ENCODE data around the gene SLC28A1. TPM values are rescaled to one million over a fixed set of nuclear protein-coding genes. Genes with fewer than 3 reads are reported as not detected.

The SLC28A1 gene
- total RNA-seq, 1 experiment from 2014 or later, result 0.13 TPM

GRCh38 chr15:84988909-84989644 is 104.6 kb downstream of the SLC28A1 start:
- Histone ChIP-seq H4K20me1 (ENCODE audit: control insufficient read depth, insufficient read depth, insufficient read length) (no peaks in the 10 kb centered on the region), H3K79me1 (ENCODE audit: insufficient read depth, low read depth, low read length, poor library complexity, severe bottlenecking) (no peaks in the 10 kb centered on the region), H2AK5ac (ENCODE audit: insufficient read length, low read length) (no peak overlapping the region), H3K9ac (ENCODE audit: extremely low read depth, insufficient read length, low read length) (no peak overlapping the region), H3K14ac (ENCODE audit: insufficient read depth, low read length) (no peak overlapping the region), H3K56ac (ENCODE audit: insufficient read length, low read depth, low read length) (no peak overlapping the region), H4K91ac (ENCODE audit: insufficient read length, low read depth, low read length) (no peak overlapping the region), H3K23ac (ENCODE audit: insufficient read length, low read depth, low read length) (no peak overlapping the region), H2BK5ac (ENCODE audit: insufficient read length, low read length) (no peak overlapping the region), H3K9me3 (ENCODE audit: control insufficient read depth, low read depth, low read length) (no peaks in the 10 kb centered on the region), H4K8ac (replicated peaks; ENCODE audit: insufficient read length, low read depth, low read length) (no peak overlapping the region), H2BK20ac (ENCODE audit: low read depth, low read length, poor library complexity, severe bottlenecking) (no peak overlapping the region), H3K23me2 (ENCODE audit: insufficient read length, low read depth, low read length, poor library complexity, severe bottlenecking) (no peaks in the 10 kb centered on the region), H3K27me3 (ENCODE audit: insufficient read depth, low read length) (no peaks in the 10 kb centered on the region), H2BK12ac (ENCODE audit: insufficient read length, low read depth, low read length) (no peak overlapping the region), H3K4me2 (ENCODE audit: insufficient read depth, insufficient read length, low read length) (no peak overlapping the region), H3K4me1 (ENCODE audit: insufficient read depth, low read length) (no peaks in the 10 kb centered on the region), H2AFZ (ENCODE audit: low read length) (no peak overlapping the region), H3K18ac (ENCODE audit: insufficient read length, low read depth, low read length) (no peak overlapping the region), H4K5ac (ENCODE audit: insufficient read length, low read depth, low read length) (no peak overlapping the region), H2BK120ac (ENCODE audit: low read depth, low read length, poor library complexity, severe bottlenecking) (no peak overlapping the region), H3K27ac (ENCODE audit: insufficient read length, low read depth, low read length) (no peak overlapping the region), H3T11ph (ENCODE audit: low read length) (no peak overlapping the region), H3K79me2 (ENCODE audit: insufficient read depth, low read length) (no peaks in the 10 kb centered on the region), H2BK15ac (ENCODE audit: low read depth, low read length) (no peak overlapping the region), H3K4ac (ENCODE audit: low read depth, low read length) (no peak overlapping the region)
- Mint-ChIP-seq H3K36me3 (ENCODE audit: insufficient read depth in 1 of 3, low read depth in 3 of 3) (no peaks in the 10 kb centered on the region), H3K4me3 (no peak overlapping the region), H3K27me3 (ENCODE audit: low read depth) (peaks cover 14% of the 10 kb centered on the region), H3K4me1 (peaks cover 3 to 6% of the 10 kb centered on the region in 2 experiments), H3K9me3 (no peaks in the 10 kb centered on the region), H3K27ac (no peak overlapping the region)
- no peak for TF ChIP-seq CTCF (conservative IDR thresholded peaks at IDR 0.05)
- WGBS (ENCODE audit: extremely low coverage, insufficient read length, low lambda C conversion rate), result no CpG with 5 or more reads among the region's 2 CpGs
- DNase-seq, result no peak

Measured in H9 (cell line).